Ovary (tissue), 3 donors: ENCODE data around the gene FBXL20.

Experiments used
- EP300 ChIP-seq: sonication (generic); formaldehyde crosslinking; IDR thresholded peaks from one replicate; pipeline ENCODE4 v1.6.1; 2017; ENCODE audit warnings: antibody characterized with exemption
- TF ChIP-seq, protein P1 (sequence below), 3 donors: fragments of 450-650 bp in 2 of 3; fragments of 200-600 bp in 1 of 3; IDR thresholded peaks; one replicate each; pipeline versions ENCODE4 v1.5.1 to v1.8.0; 2016 to 2022; ENCODE audit warnings: antibody characterized with exemption in 3 of 3, mild to moderate bottlenecking in 1 of 3
- donor health status: DM: no; HTN: no; CAD: no.

DNA sequence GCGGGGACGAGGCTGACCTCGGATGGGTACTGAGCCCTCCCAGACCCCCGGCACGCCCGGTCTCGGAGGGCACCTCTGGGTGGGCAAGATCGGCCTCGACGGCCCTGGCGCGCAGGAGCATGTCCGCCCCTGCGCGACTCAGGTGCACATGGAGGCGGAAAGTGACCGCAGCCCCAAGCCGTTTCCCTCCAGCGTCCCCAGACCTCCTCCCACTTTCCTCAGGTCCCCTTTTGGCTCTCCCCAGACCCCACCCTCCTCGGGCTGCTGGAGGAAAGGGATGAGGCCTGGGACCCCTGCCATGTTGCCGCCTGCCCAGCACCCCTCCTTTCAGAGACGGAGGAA lies 191.4 kb downstream of the FBXL20 start:
- TF ChIP-seq, protein P1, sequence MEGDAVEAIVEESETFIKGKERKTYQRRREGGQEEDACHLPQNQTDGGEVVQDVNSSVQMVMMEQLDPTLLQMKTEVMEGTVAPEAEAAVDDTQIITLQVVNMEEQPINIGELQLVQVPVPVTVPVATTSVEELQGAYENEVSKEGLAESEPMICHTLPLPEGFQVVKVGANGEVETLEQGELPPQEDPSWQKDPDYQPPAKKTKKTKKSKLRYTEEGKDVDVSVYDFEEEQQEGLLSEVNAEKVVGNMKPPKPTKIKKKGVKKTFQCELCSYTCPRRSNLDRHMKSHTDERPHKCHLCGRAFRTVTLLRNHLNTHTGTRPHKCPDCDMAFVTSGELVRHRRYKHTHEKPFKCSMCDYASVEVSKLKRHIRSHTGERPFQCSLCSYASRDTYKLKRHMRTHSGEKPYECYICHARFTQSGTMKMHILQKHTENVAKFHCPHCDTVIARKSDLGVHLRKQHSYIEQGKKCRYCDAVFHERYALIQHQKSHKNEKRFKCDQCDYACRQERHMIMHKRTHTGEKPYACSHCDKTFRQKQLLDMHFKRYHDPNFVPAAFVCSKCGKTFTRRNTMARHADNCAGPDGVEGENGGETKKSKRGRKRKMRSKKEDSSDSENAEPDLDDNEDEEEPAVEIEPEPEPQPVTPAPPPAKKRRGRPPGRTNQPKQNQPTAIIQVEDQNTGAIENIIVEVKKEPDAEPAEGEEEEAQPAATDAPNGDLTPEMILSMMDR (IDR thresholded peaks at IDR 0.05): no peak
- no peak for TF ChIP-seq EP300
